HG02973 (cell line): ENCODE results near the gene SERTM2.
"Not testable (repeated sequence)": the region's sequence is repeated elsewhere in the genome, so short reads cannot be mapped to it uniquely, and the experiment has no call there.

Source experiments
- ATAC-seq: cut with Tn5 transposase; IDR thresholded peaks from one replicate; pipeline ENCODE4 v1.9.1; 2021; ENCODE audit warnings: moderate library complexity; ENCODE audit not compliant: unreplicated experiment

SERTM2 gene

GRCh38 chrX:111511477-111511876 lies at the start of gene SERTM2:
TSS of gene SERTM2 (plus strand) at chrX:111511645. CDS start at chrX:111518858, 7,213 bp downstream.
- ATAC-seq: peak; percentile 96

- ATAC-seq: no peak
Observed at GRCh38 chrX:111465669-111466068, 45.8 kb upstream of the SERTM2 start.

- ATAC-seq: no peak
Observed at GRCh38 chrX:111467896-111468295, 43.5 kb upstream of the SERTM2 start.

GRCh38 chrX:111470681-111471403 lies 40.6 kb upstream of the SERTM2 start:
- no peak for ATAC-seq

GRCh38 chrX:111481896-111482295 lies 29.5 kb upstream of the SERTM2 start:
- ATAC-seq: no peak

- no peak for ATAC-seq
Observed at GRCh38 chrX:111483135-111483534, 28.3 kb upstream of the SERTM2 start.

- ATAC-seq: no peak
Observed at GRCh38 chrX:111483881-111484280, 27.6 kb upstream of the SERTM2 start.

- no peak for ATAC-seq
Observed at GRCh38 chrX:111490688-111491087, 20.8 kb upstream of the SERTM2 start.

GRCh38 chrX:111492085-111492484 lies 19.4 kb upstream of the SERTM2 start:
- no peak for ATAC-seq

- ATAC-seq: no peak
Observed at GRCh38 chrX:111498538-111499103, 12.8 kb upstream of the SERTM2 start.

GRCh38 chrX:111503485-111503993 lies 7.9 kb upstream of the SERTM2 start:
- no peak for ATAC-seq

- no peak for ATAC-seq
Observed at GRCh38 chrX:111504941-111505340, 6.5 kb upstream of the SERTM2 start.

- no peak for ATAC-seq
Observed at GRCh38 chrX:111505783-111506182, 5.7 kb upstream of the SERTM2 start.

GRCh38 chrX:111506826-111507225 lies 4.6 kb upstream of the SERTM2 start:
- ATAC-seq: no peak

- no peak for ATAC-seq
Observed at GRCh38 chrX:111507933-111508332, 3.5 kb upstream of the SERTM2 start.

GRCh38 chrX:111515298-111515697 lies 3.9 kb downstream of the SERTM2 start:
- ATAC-seq: no peak

- ATAC-seq: no peak
Observed at GRCh38 chrX:111518667-111519066, 7.2 kb downstream of the SERTM2 start.

- peak; percentile 71 for ATAC-seq
Observed at GRCh38 chrX:111519215-111519614, 7.8 kb downstream of the SERTM2 start.

- no peak for ATAC-seq
Observed at GRCh38 chrX:111520506-111520905, 9.1 kb downstream of the SERTM2 start.

GRCh38 chrX:111521169-111521568 lies 9.7 kb downstream of the SERTM2 start:
- ATAC-seq: no peak

GRCh38 chrX:111543212-111543741 lies 31.8 kb downstream of the SERTM2 start:
- no peak for ATAC-seq

GRCh38 chrX:111549235-111549634 lies 37.8 kb downstream of the SERTM2 start:
- ATAC-seq: not testable (repeated sequence)
